22Rv1 (cell line): ENCODE measurements around the gene RERE.

Experiments
- ZFX ChIP-seq: fragments of 450-650 bp; IDR thresholded peaks from 2 replicates; pipeline ENCODE4 v1.6.1; 2017; ENCODE audit warnings: antibody characterized with exemption, borderline replicate concordance
- TF ChIP-seq, protein P1 (sequence below): fragments of 450-650 bp; IDR thresholded peaks from 2 replicates; pipeline ENCODE4 v1.5.1; 2017; ENCODE audit warnings: mild to moderate bottlenecking

DNA sequence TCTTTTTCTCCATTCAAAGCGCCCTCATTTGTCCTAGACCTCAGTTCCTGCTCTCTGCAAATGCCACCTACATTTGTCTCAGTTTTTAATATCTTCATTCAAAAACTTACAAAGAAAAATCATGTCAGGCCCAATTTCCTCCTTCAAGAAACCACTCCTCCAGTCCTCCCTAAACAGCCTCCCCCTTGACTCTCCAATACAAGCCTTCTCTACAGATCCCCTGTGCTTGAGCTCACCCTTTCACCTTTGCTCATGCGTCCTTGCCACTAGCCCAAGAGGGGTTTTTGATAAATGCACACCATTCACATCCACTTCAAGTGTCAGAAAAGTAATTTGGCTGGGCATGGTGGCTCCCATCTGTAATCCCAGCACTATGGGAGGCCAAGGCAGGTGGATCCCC lies 140.6 kb downstream of the RERE start:
- TF ChIP-seq, protein P1, sequence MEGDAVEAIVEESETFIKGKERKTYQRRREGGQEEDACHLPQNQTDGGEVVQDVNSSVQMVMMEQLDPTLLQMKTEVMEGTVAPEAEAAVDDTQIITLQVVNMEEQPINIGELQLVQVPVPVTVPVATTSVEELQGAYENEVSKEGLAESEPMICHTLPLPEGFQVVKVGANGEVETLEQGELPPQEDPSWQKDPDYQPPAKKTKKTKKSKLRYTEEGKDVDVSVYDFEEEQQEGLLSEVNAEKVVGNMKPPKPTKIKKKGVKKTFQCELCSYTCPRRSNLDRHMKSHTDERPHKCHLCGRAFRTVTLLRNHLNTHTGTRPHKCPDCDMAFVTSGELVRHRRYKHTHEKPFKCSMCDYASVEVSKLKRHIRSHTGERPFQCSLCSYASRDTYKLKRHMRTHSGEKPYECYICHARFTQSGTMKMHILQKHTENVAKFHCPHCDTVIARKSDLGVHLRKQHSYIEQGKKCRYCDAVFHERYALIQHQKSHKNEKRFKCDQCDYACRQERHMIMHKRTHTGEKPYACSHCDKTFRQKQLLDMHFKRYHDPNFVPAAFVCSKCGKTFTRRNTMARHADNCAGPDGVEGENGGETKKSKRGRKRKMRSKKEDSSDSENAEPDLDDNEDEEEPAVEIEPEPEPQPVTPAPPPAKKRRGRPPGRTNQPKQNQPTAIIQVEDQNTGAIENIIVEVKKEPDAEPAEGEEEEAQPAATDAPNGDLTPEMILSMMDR, result no peak
- TF ChIP-seq ZFX, result no peak
